NT2/D1 (cell line): ENCODE results near the gene STPG4.

Experiments used
- SUZ12 ChIP-seq: IDR thresholded peaks from 2 replicates; pipeline ENCODE4 v1.6.1; 2011; ENCODE audit not compliant: insufficient read length, insufficient read depth; ENCODE audit errors: extremely low read depth
- YY1 ChIP-seq: IDR thresholded peaks from 2 replicates; pipeline ENCODE4 v1.6.1; 2011; ENCODE audit not compliant: insufficient read length, insufficient read depth

GRCh38 chr2:47054868-47055267 lies 100.2 kb downstream of the STPG4 start:
- TF ChIP-seq YY1 = no peak
- TF ChIP-seq SUZ12 = no peak
